GM10266 (cell line): ENCODE measurements around the gene TRPM7.

Experiments
- DNase-seq: peaks from one replicate; pipeline ENCODE4 v3.0.0; 2012; ENCODE audit errors: extremely low spot score
- CTCF ChIP-seq: IDR thresholded peaks from 2 replicates; pipeline ENCODE4 v1.5.1; 2012; ENCODE audit warnings: mild to moderate bottlenecking, low read depth; ENCODE audit not compliant: control insufficient read depth, insufficient read depth; ENCODE audit errors: missing control alignments

Gene TRPM7

GRCh38 chr15:50513001-50513400, 173.6 kb downstream of the TRPM7 start:
- no peak for DNase-seq
- TF ChIP-seq CTCF: no peak
